ENCODE results near the gene MBNL3. TPM values are rescaled to one million over a fixed set of nuclear protein-coding genes. Genes with fewer than 3 reads are reported as not detected.

MBNL3 gene, protein sequence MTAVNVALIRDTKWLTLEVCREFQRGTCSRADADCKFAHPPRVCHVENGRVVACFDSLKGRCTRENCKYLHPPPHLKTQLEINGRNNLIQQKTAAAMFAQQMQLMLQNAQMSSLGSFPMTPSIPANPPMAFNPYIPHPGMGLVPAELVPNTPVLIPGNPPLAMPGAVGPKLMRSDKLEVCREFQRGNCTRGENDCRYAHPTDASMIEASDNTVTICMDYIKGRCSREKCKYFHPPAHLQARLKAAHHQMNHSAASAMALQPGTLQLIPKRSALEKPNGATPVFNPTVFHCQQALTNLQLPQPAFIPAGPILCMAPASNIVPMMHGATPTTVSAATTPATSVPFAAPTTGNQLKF
- total RNA-seq (2021; ENCODE audit: unreplicated experiment) (0.39 TPM), Bru-seq, nascent RNA (percentile 16 among the genes with signal in this experiment), BruChase-seq, experiment 1, labeled RNA remaining after a 2-hour chase (percentile 13 among the genes with signal in this experiment), BruChase-seq, experiment 2, labeled RNA remaining after a 6-hour chase (percentile 17 among the genes with signal in this experiment)
- not detected for polyA plus RNA-seq (2012; ENCODE audit: insufficient read length)
- long read RNA-seq: 0 reads

DNA sequence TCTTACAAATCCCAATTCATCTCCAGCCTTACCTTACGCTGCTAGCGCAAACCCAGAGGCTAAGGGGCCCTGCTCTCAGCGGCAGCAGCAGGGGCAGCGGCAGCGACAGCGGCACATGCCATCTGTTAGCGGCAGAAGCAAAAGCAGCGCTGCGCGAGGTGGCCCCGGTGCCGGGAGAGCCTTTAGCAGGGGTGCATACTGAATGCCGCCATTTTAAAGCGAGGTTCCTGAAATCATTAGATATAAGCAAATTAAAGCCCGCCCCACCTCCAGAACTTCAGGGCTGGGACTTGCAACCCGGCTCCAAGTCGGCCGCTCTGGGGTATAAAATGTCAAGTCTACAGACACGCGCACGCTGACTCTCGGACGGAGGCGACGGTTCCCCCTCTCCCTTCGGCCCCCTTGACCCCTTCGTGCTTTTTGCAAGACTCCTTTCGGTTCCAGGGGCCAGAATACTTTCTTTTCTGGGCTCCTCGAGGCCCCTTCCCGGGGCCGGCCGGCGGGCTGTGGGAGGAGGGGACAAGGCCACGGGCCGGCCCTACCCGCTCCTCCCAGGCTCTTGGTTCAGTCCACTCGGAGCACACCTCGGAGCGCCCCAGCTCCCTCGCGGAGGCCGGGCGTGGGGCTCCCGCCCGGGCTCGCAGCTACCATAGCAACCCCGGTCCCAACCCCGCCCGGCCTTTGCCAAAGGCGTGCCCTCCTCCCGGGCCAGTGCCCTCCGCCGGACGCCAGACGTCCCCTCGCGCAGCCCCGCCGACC lies at the start of gene MBNL3:
Gene MBNL3, minus strand, starts transcription at position 220 of the 759 bp plus-strand sequence. CDS start 49,427 bp downstream, outside the sequence.
- Histone ChIP-seq H3K4me3 (ENCODE audit: low read depth in 2 of 2, low read length in 2 of 2) (peak within 1 kb of the TSS; percentile 47 to 66), H3K36me3 (ENCODE audit: control insufficient read depth, insufficient read depth, low read length) (no peaks in the 10 kb centered on the region), H3K9me3 (ENCODE audit: control insufficient read depth, insufficient read depth, low read depth, low read length) (no peaks in the 10 kb centered on the region), H3K27me3 (ENCODE audit: control insufficient read depth, insufficient read depth, low read length) (peaks cover 38% of the 10 kb centered on the region), H3K27ac (ENCODE audit: low read length) (no peak within 1 kb of the TSS), H3K4me1 (ENCODE audit: control insufficient read depth, insufficient read depth, low read length) (peaks cover 7% of the 10 kb centered on the region)
- ChIA-PET POLR2A (no interaction called here), CTCF (no interaction called here)
- intact Hi-C loops (cut with micrococcal nuclease; ENCODE audit: unreplicated experiment): no loop called here
- in situ Hi-C loops (cut with HindIII; ENCODE audit: low pct_unique_long_range_greater_than_20kb, low sequenced_read_pairs): no loop called here
- no TSS peak for BruUV-seq (replicated peaks)
- ATAC-seq: peak; percentile 93
- DNase-seq (ENCODE audit: low read depth, low spot score): no peak
- TF ChIP-seq TCF7L2 (IDR thresholded peaks at IDR 0.05; ENCODE audit: low read depth, low read length): 0 out of 2 replicates have a peak, but pooled peaks have one; percentile 22
- no peak for TF ChIP-seq POLR2AphosphoS5 (IDR thresholded peaks at IDR 0.05; ENCODE audit: low read depth, low read length)

DNA sequence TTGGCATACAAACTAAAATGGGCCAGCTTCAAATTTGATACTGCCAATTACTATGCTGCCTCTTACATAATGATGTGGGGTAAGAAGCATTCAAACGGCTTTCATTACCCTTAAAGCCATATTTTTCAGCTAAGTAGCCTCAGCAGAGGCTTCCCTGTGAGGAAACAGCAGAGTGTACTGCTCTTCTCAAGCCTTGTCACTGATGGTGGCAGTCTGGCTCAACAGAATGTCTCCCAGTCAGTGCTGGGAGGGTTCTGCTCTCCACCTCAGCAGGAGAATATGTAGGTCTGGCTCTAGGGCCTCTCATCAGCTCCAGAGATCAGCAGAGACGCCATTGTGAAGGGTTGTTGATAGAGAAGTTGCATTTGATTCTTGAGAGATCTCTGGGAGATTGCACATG lies 44.6 kb upstream of the MBNL3 start:
- Histone ChIP-seq H3K36me3 (ENCODE audit: control insufficient read depth, insufficient read depth, low read length) (no peaks in the 10 kb centered on the region), H3K27ac (ENCODE audit: low read length) (no peak overlapping the region), H3K4me1 (ENCODE audit: control insufficient read depth, insufficient read depth, low read length) (no peaks in the 10 kb centered on the region), H3K4me3 (ENCODE audit: low read depth in 2 of 2, low read length in 2 of 2) (no peak overlapping the region), H3K27me3 (ENCODE audit: control insufficient read depth, insufficient read depth, low read length) (no peaks in the 10 kb centered on the region), H3K9me3 (ENCODE audit: control insufficient read depth, insufficient read depth, low read depth, low read length) (no peaks in the 10 kb centered on the region)
- CTCF ChIA-PET: no interaction called here
- POLR2A ChIA-PET: no interaction called here
- BruUV-seq (replicated peaks): no TSS peak
- TF ChIP-seq POLR2AphosphoS5 (IDR thresholded peaks at IDR 0.05; ENCODE audit: low read depth, low read length) (no peak), SIN3A (IDR thresholded peaks at IDR 0.05; ENCODE audit: borderline replicate concordance, insufficient read depth, low read depth, low read length) (no peak)
- intact Hi-C loops (cut with micrococcal nuclease; ENCODE audit: unreplicated experiment): no loop called here
- DNase-seq (ENCODE audit: low read depth, low spot score) (no peak), ATAC-seq (no peak)
- in situ Hi-C loops (cut with HindIII; ENCODE audit: low pct_unique_long_range_greater_than_20kb, low sequenced_read_pairs): no loop called here

DNA sequence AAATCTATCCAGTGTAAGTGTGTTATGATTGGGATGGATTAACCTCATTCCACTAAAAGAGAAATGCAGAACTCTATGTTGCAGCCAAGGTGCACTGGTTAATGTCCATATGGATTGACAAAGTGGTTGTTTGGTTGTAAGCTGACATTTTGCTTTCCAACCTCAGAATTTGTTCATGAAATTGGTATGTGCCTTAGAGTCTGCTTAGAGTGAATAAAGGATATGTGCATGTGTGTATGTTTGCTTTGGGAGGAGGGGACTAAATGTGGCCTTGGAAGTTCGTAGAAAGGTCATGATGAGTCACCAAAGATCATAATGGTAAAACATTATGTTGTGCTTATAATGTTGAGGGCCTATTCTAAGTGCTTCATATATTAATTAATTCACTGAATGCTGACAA lies 44.1 kb upstream of the MBNL3 start:
- ATAC-seq (no peak), DNase-seq (ENCODE audit: low read depth, low spot score) (no peak)
- in situ Hi-C loops (cut with HindIII; ENCODE audit: low pct_unique_long_range_greater_than_20kb, low sequenced_read_pairs): no loop called here
- Histone ChIP-seq H3K4me1 (ENCODE audit: control insufficient read depth, insufficient read depth, low read length) (no peaks in the 10 kb centered on the region), H3K27ac (ENCODE audit: low read length) (no peak overlapping the region), H3K27me3 (ENCODE audit: control insufficient read depth, insufficient read depth, low read length) (no peaks in the 10 kb centered on the region), H3K4me3 (ENCODE audit: low read depth in 2 of 2, low read length in 2 of 2) (no peak overlapping the region), H3K9me3 (ENCODE audit: control insufficient read depth, insufficient read depth, low read depth, low read length) (no peaks in the 10 kb centered on the region), H3K36me3 (ENCODE audit: control insufficient read depth, insufficient read depth, low read length) (no peaks in the 10 kb centered on the region)
- ChIA-PET CTCF (no interaction called here), POLR2A (no interaction called here)
- TF ChIP-seq, protein P1, sequence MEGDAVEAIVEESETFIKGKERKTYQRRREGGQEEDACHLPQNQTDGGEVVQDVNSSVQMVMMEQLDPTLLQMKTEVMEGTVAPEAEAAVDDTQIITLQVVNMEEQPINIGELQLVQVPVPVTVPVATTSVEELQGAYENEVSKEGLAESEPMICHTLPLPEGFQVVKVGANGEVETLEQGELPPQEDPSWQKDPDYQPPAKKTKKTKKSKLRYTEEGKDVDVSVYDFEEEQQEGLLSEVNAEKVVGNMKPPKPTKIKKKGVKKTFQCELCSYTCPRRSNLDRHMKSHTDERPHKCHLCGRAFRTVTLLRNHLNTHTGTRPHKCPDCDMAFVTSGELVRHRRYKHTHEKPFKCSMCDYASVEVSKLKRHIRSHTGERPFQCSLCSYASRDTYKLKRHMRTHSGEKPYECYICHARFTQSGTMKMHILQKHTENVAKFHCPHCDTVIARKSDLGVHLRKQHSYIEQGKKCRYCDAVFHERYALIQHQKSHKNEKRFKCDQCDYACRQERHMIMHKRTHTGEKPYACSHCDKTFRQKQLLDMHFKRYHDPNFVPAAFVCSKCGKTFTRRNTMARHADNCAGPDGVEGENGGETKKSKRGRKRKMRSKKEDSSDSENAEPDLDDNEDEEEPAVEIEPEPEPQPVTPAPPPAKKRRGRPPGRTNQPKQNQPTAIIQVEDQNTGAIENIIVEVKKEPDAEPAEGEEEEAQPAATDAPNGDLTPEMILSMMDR (IDR thresholded peaks at IDR 0.05): no peak
- intact Hi-C loops (cut with micrococcal nuclease; ENCODE audit: unreplicated experiment): no loop called here
- no TSS peak for BruUV-seq (replicated peaks)

DNA sequence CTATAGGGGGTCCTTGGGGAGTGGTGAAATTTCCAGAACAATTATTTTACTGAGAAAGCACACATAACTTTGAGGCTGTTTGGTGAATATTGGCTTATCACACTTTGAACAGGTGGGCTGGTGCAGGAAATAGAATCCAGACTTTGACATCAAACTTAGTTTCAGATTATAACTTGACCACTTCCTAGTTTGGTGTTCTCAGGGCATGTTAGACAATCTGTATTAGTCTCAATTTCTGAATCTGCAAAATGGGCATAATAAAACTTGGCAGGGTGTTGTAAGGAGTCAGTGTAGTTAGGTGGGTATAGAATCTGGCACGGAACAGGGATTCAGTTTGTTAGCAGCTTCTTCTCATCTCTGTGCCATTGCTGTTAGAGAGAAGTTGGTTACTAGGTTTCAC lies 43.3 kb upstream of the MBNL3 start:
- H3K27ac ChIP-seq (ENCODE audit: low read length): no peak overlapping the region
- ChIA-PET CTCF (no interaction called here), POLR2A (no interaction called here)
- TF ChIP-seq TCF7L2 (IDR thresholded peaks at IDR 0.05; ENCODE audit: low read depth, low read length) (no peak), SIN3A (IDR thresholded peaks at IDR 0.05; ENCODE audit: borderline replicate concordance, insufficient read depth, low read depth, low read length) (no peak), POLR2AphosphoS5 (IDR thresholded peaks at IDR 0.05; ENCODE audit: low read depth, low read length) (no peak)
- TF ChIP-seq, protein P2, sequence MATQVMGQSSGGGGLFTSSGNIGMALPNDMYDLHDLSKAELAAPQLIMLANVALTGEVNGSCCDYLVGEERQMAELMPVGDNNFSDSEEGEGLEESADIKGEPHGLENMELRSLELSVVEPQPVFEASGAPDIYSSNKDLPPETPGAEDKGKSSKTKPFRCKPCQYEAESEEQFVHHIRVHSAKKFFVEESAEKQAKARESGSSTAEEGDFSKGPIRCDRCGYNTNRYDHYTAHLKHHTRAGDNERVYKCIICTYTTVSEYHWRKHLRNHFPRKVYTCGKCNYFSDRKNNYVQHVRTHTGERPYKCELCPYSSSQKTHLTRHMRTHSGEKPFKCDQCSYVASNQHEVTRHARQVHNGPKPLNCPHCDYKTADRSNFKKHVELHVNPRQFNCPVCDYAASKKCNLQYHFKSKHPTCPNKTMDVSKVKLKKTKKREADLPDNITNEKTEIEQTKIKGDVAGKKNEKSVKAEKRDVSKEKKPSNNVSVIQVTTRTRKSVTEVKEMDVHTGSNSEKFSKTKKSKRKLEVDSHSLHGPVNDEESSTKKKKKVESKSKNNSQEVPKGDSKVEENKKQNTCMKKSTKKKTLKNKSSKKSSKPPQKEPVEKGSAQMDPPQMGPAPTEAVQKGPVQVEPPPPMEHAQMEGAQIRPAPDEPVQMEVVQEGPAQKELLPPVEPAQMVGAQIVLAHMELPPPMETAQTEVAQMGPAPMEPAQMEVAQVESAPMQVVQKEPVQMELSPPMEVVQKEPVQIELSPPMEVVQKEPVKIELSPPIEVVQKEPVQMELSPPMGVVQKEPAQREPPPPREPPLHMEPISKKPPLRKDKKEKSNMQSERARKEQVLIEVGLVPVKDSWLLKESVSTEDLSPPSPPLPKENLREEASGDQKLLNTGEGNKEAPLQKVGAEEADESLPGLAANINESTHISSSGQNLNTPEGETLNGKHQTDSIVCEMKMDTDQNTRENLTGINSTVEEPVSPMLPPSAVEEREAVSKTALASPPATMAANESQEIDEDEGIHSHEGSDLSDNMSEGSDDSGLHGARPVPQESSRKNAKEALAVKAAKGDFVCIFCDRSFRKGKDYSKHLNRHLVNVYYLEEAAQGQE (IDR thresholded peaks at IDR 0.05; ENCODE audit: insufficient read depth in 1 of 2, low read depth in 2 of 2, low read length in 1 of 2): no peak
- TF ChIP-seq, protein P1 (IDR thresholded peaks at IDR 0.05): no peak
- ATAC-seq (no peak), DNase-seq (ENCODE audit: low read depth, low spot score) (no peak)
- no peaks in the 10 kb centered on the region for H3K4me1 ChIP-seq (ENCODE audit: control insufficient read depth, insufficient read depth, low read length)
- H3K36me3 ChIP-seq (ENCODE audit: control insufficient read depth, insufficient read depth, low read length): no peaks in the 10 kb centered on the region
- BruUV-seq (replicated peaks): no TSS peak
- H3K4me3 ChIP-seq (ENCODE audit: low read depth in 2 of 2, low read length in 2 of 2): no peak overlapping the region
- H3K9me3 ChIP-seq (ENCODE audit: control insufficient read depth, insufficient read depth, low read depth, low read length): no peaks in the 10 kb centered on the region
- in situ Hi-C loops (cut with HindIII; ENCODE audit: low pct_unique_long_range_greater_than_20kb, low sequenced_read_pairs) (no loop called here), intact Hi-C loops (cut with micrococcal nuclease; ENCODE audit: unreplicated experiment) (no loop called here)
- no peaks in the 10 kb centered on the region for H3K27me3 ChIP-seq (ENCODE audit: control insufficient read depth, insufficient read depth, low read length)
